IPS-18a (cell line): ENCODE results near the gene TMPRSS11D.

ENCODE experiments used
- H3K27ac ChIP-seq: one replicate; pipeline ENCODE4 v1.5.1; 2013; ENCODE audit warnings: low read length
- H3K27me3 ChIP-seq: one replicate; pipeline ENCODE4 v1.6.1; 2013; ENCODE audit warnings: mild to moderate bottlenecking, low read length; ENCODE audit not compliant: control insufficient read depth, insufficient read depth
- H3K36me3 ChIP-seq: one replicate; pipeline ENCODE4 v1.6.1; 2013; ENCODE audit warnings: low read depth, low read length; ENCODE audit not compliant: control insufficient read depth
- H3K4me1 ChIP-seq: one replicate; pipeline ENCODE4 v1.6.1; 2013; ENCODE audit warnings: low read depth, low read length; ENCODE audit not compliant: control insufficient read depth
- H3K4me3 ChIP-seq: one replicate; pipeline ENCODE4 v1.5.1; 2013; ENCODE audit warnings: low read length
- H3K9ac ChIP-seq: one replicate; pipeline ENCODE4 v1.6.1; 2013; ENCODE audit warnings: mild to moderate bottlenecking, low read length, moderate library complexity
- H3K9me3 ChIP-seq: one replicate; pipeline ENCODE4 v1.6.1; 2013; ENCODE audit warnings: low read depth, low read length; ENCODE audit not compliant: control insufficient read depth

TMPRSS11D gene

GRCh38 chr4:67911141-67911540, 27.3 kb upstream of the TMPRSS11D start:
- Histone ChIP-seq H3K9me3 (no peaks in the 10 kb centered on the region), H3K4me3 (no peak overlapping the region), H3K27me3 (no peaks in the 10 kb centered on the region), H3K27ac (no peak overlapping the region), H3K36me3 (no peaks in the 10 kb centered on the region), H3K9ac (no peak overlapping the region), H3K4me1 (no peaks in the 10 kb centered on the region)

GRCh38 chr4:67910585-67910905, 26.7 kb upstream of the TMPRSS11D start:
- Histone ChIP-seq H3K27ac (no peak overlapping the region), H3K4me3 (no peak overlapping the region), H3K27me3 (no peaks in the 10 kb centered on the region), H3K9me3 (no peaks in the 10 kb centered on the region), H3K36me3 (no peaks in the 10 kb centered on the region), H3K9ac (no peak overlapping the region), H3K4me1 (no peaks in the 10 kb centered on the region)

GRCh38 chr4:67909905-67910584, 26.2 kb upstream of the TMPRSS11D start:
- H3K27ac ChIP-seq = no peak overlapping the region

GRCh38 chr4:67907650-67908049, 23.8 kb upstream of the TMPRSS11D start:
- no peak overlapping the region for H3K4me3 ChIP-seq
- H3K27me3 ChIP-seq = no peaks in the 10 kb centered on the region
- no peak overlapping the region for H3K27ac ChIP-seq
- H3K4me1 ChIP-seq = no peaks in the 10 kb centered on the region
- no peak overlapping the region for H3K9ac ChIP-seq
- H3K9me3 ChIP-seq = no peaks in the 10 kb centered on the region
- H3K36me3 ChIP-seq = no peaks in the 10 kb centered on the region

More at GRCh38 chr4:67909905-67910584, 26.2 kb upstream of the TMPRSS11D start:
- H3K36me3 ChIP-seq = no peaks in the 10 kb centered on the region
- no peak overlapping the region for H3K4me3 ChIP-seq
- no peak overlapping the region for H3K9ac ChIP-seq
- no peaks in the 10 kb centered on the region for H3K27me3 ChIP-seq
- H3K4me1 ChIP-seq = no peaks in the 10 kb centered on the region
- no peaks in the 10 kb centered on the region for H3K9me3 ChIP-seq

- no peak overlapping the region for H3K4me3 ChIP-seq
- no peak overlapping the region for H3K27ac ChIP-seq
- H3K4me1 ChIP-seq = no peaks in the 10 kb centered on the region
- H3K9me3 ChIP-seq = no peaks in the 10 kb centered on the region
- no peaks in the 10 kb centered on the region for H3K36me3 ChIP-seq
- no peaks in the 10 kb centered on the region for H3K27me3 ChIP-seq
- H3K9ac ChIP-seq = no peak overlapping the region
These were observed 15.3 kb upstream of the TMPRSS11D start for GRCh38 chr4:67899096-67899495.

GRCh38 chr4:67897686-67898085, 13.9 kb upstream of the TMPRSS11D start:
- H3K4me1 ChIP-seq = no peaks in the 10 kb centered on the region
- no peaks in the 10 kb centered on the region for H3K27me3 ChIP-seq
- H3K9ac ChIP-seq = no peak overlapping the region
- no peak overlapping the region for H3K4me3 ChIP-seq
- no peak overlapping the region for H3K27ac ChIP-seq
- no peaks in the 10 kb centered on the region for H3K36me3 ChIP-seq
- H3K9me3 ChIP-seq = no peaks in the 10 kb centered on the region

- H3K4me1 ChIP-seq = no peaks in the 10 kb centered on the region
- H3K9me3 ChIP-seq = no peaks in the 10 kb centered on the region
- no peaks in the 10 kb centered on the region for H3K36me3 ChIP-seq
These were observed 12.7 kb upstream of the TMPRSS11D start for GRCh38 chr4:67896421-67897065.

GRCh38 chr4:67894659-67895058, 10.9 kb upstream of the TMPRSS11D start:
- H3K9me3 ChIP-seq = no peaks in the 10 kb centered on the region
- no peaks in the 10 kb centered on the region for H3K36me3 ChIP-seq
- H3K27ac ChIP-seq = no peak overlapping the region
- no peaks in the 10 kb centered on the region for H3K27me3 ChIP-seq
- no peak overlapping the region for H3K4me3 ChIP-seq
- no peaks in the 10 kb centered on the region for H3K4me1 ChIP-seq
- H3K9ac ChIP-seq = no peak overlapping the region

More at GRCh38 chr4:67896421-67897065, 12.7 kb upstream of the TMPRSS11D start:
- no peaks in the 10 kb centered on the region for H3K27me3 ChIP-seq
- H3K27ac ChIP-seq = no peak overlapping the region
- no peak overlapping the region for H3K4me3 ChIP-seq
- no peak overlapping the region for H3K9ac ChIP-seq

- Histone ChIP-seq H3K9ac (no peak overlapping the region), H3K36me3 (no peaks in the 10 kb centered on the region), H3K27me3 (no peaks in the 10 kb centered on the region), H3K4me3 (no peak overlapping the region), H3K4me1 (no peaks in the 10 kb centered on the region), H3K27ac (no peak overlapping the region), H3K9me3 (no peaks in the 10 kb centered on the region)
These were observed 9.1 kb upstream of the TMPRSS11D start for GRCh38 chr4:67892905-67893304.

- H3K9me3 ChIP-seq = no peaks in the 10 kb centered on the region
- H3K36me3 ChIP-seq = no peaks in the 10 kb centered on the region
- H3K27ac ChIP-seq = no peak overlapping the region
- no peaks in the 10 kb centered on the region for H3K4me1 ChIP-seq
- no peak overlapping the region for H3K4me3 ChIP-seq
- H3K27me3 ChIP-seq = no peaks in the 10 kb centered on the region
- no peak overlapping the region for H3K9ac ChIP-seq
These were observed 8.5 kb upstream of the TMPRSS11D start for GRCh38 chr4:67892253-67892652.

GRCh38 chr4:67891645-67892044, 7.8 kb upstream of the TMPRSS11D start:
- Histone ChIP-seq H3K27me3 (no peaks in the 10 kb centered on the region), H3K9me3 (no peaks in the 10 kb centered on the region), H3K4me1 (no peaks in the 10 kb centered on the region), H3K36me3 (no peaks in the 10 kb centered on the region), H3K27ac (no peak overlapping the region), H3K4me3 (no peak overlapping the region), H3K9ac (no peak overlapping the region)

- H3K9me3 ChIP-seq = no peaks in the 10 kb centered on the region
- H3K27me3 ChIP-seq = no peaks in the 10 kb centered on the region
- no peak overlapping the region for H3K4me3 ChIP-seq
- no peak overlapping the region for H3K9ac ChIP-seq
- H3K4me1 ChIP-seq = no peaks in the 10 kb centered on the region
- no peak overlapping the region for H3K27ac ChIP-seq
- no peaks in the 10 kb centered on the region for H3K36me3 ChIP-seq
These were observed 2.5 kb upstream of the TMPRSS11D start for GRCh38 chr4:67886281-67886680.
